ENCODE data around the gene KLK1. TPM values are rescaled to one million over a fixed set of nuclear protein-coding genes. Genes with fewer than 3 reads are reported as not detected.

Gene KLK1
- total and polyA plus RNA-seq, 8 donors: 4.1 to 55.0 (median 6.9) TPM; not detected in 3

- TF ChIP-seq POLR2AphosphoS5 (IDR thresholded peaks at IDR 0.05) (no peak), EP300 (IDR thresholded peaks at IDR 0.05) (no peak), POLR2A (IDR thresholded peaks at IDR 0.05) (no peak), CTCF (IDR thresholded peaks at IDR 0.05) (no peak)
- Histone ChIP-seq H3K36me3 (no peaks in the 10 kb centered on the region), H3K4me3 (no peak overlapping the region), H3K27ac (no peak overlapping the region), H3K4me1 (no peaks in the 10 kb centered on the region), H3K27me3 (peaks cover 4 to 93% (median 19%) of the 10 kb centered on the region in 3 donors), H3K9me3 (peaks cover 0 to 3% (median 0%) of the 10 kb centered on the region in 4 donors)
- DNase-seq: no peak
- WGBS, 5 donors: 64 to 72% (median 71%) methylated on average over 5 of the region's 5 CpGs
- intact Hi-C loops (cut with DNase I; ENCODE audit: low total_unique reads): no loop called here
These were observed 6.2 kb upstream of the KLK1 start for GRCh38 chr19:50829801-50830200.

DNA sequence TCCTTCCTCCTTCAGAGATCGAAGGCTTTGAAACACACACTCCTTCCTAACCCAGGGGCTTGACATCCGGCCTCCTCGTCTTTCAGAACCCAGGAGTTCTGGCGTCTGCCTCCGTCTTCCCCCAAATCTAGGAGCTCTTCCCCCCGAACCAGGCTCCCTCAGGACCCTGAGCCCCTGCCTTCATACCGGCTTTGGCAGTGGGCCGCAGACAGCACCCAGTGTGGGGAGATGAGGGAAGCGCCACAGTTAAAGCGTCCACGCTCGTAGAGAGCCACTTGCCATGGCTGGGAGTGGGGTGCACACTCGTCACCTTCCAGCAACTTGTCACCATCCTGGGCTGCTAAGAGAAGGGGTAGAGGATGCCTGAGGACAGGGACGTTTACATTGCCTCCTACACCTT, 3.9 kb upstream of the KLK1 start:
- peaks cover 6 to 93% (median 13%) of the 10 kb centered on the region in 3 donors for H3K27me3 ChIP-seq
- no peaks in the 10 kb centered on the region for H3K36me3 ChIP-seq
- TF ChIP-seq CTCF (IDR thresholded peaks at IDR 0.05) (no peak), EP300 (IDR thresholded peaks at IDR 0.05) (no peak), POLR2AphosphoS5 (IDR thresholded peaks at IDR 0.05) (no peak), POLR2A (IDR thresholded peaks at IDR 0.05) (no peak)
- no peak overlapping the region for H3K27ac ChIP-seq
- 66 to 85% (median 80%) methylated on average over 10 to 14 of the region's 14 CpGs for WGBS, 5 donors
- H3K4me3 ChIP-seq: no peak overlapping the region
- DNase-seq: no peak
- intact Hi-C loops (cut with DNase I; ENCODE audit: low total_unique reads): no loop called here
- H3K9me3 ChIP-seq: peaks cover 0 to 3% (median 0%) of the 10 kb centered on the region in 4 donors
- no peaks in the 10 kb centered on the region for H3K4me1 ChIP-seq

DNA sequence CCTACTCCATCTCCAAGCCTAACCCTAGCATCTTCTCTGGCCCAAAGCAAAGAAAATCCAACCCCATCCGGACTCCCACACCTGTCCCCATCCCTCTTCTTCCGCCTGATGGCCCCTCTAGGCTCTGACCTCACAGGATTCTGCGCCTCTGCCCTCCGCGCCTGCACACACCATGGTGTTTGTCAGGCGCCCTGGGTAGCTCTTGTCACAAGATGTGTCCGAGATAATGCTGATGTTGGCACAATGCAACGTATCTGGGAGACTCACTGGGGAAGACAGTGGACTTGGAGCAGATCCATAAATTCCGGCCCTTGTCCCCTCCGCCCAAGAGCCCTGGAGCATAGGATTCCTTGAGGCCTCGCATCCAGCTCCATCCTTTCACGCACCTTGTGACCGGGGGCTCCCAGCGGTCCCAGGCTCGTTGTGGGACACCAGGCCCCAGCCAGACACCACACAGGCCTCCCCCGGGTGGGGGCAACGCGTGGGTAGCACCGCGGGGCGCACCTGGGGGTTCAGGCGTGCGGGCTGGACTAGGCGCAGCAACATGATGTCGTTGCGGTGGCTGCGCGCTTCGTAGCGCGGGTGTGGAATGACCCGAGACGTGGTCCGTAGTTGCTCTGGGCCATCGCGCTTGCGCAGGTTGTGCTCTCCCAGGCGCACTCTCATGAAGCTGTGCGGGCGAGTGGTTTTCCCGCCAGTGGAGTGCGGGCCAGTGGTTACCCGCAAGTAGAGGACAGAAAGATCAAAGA, 3.1 kb upstream of the KLK1 start:
- H3K4me3 ChIP-seq: no peak overlapping the region
- no peak overlapping the region for H3K27ac ChIP-seq
- 69 to 81% (median 79%) methylated on average over 37 to 43 of the region's 43 CpGs for WGBS, 5 donors
- DNase-seq: no peak
- no peaks in the 10 kb centered on the region for H3K4me1 ChIP-seq
- TF ChIP-seq POLR2A (IDR thresholded peaks at IDR 0.05) (no peak), CTCF (IDR thresholded peaks at IDR 0.05) (no peak), EP300 (IDR thresholded peaks at IDR 0.05) (no peak)
- no peaks in the 10 kb centered on the region for H3K36me3 ChIP-seq
- peaks cover 13 to 93% (median 20%) of the 10 kb centered on the region in 3 donors for H3K27me3 ChIP-seq
- H3K9me3 ChIP-seq: peaks cover 0 to 3% (median 0%) of the 10 kb centered on the region in 4 donors
- intact Hi-C loops (cut with DNase I; ENCODE audit: low total_unique reads): no loop called here

DNA sequence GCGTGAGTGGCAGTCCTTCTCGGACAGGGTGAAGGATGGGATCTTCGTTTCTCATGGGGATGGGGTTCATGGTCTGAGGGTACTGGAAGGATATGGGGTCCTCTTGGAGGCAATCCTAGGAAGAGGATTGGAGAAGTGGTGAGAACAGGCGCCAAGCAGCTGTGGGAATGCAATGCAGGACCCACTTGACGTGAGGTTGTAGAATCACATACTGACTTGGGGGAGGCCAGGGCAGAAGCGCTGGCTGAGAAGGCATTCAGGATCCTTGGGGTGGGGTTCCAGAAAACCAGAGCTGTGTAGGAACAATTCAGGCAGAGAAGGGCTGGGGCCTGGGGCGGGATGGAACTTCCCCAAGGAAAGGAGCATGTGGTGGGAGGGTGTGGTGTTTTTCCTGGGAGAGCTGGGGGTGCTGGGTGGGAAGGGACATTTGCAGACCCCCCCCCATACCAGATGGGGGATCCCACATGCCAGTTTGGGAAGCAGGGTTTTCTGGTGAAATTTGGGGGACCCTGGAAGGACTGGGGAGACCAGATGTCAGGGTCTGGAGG, 852 bp downstream of the KLK1 start:
- Histone ChIP-seq H3K27ac (no peak overlapping the region), H3K27me3 (peaks cover 15 to 99% (median 58%) of the 10 kb centered on the region in 3 donors), H3K9me3 (peaks cover 0 to 3% (median 0%) of the 10 kb centered on the region in 4 donors), H3K4me3 (no peak overlapping the region), H3K4me1 (peaks cover 0 to 22% (median 21%) of the 10 kb centered on the region in 4 donors), H3K36me3 (no peaks in the 10 kb centered on the region)
- 72 to 81% (median 78%) methylated on average over 7 of the region's 7 CpGs for WGBS, 5 donors
- no peak for TF ChIP-seq POLR2A (IDR thresholded peaks at IDR 0.05)
- no peak for TF ChIP-seq CTCF (IDR thresholded peaks at IDR 0.05)
- TF ChIP-seq POLR2AphosphoS5 (IDR thresholded peaks at IDR 0.05): no peak
- no peak for TF ChIP-seq EP300 (IDR thresholded peaks at IDR 0.05)
- no peak for DNase-seq
- intact Hi-C loops (cut with DNase I; ENCODE audit: low total_unique reads): no loop called here

Measured in stomach (tissue), 9 donors.